NCI-H1105 treated with DMSO at 0.1 percent for 48 hours (cell line): ENCODE measurements around the gene CYLD.
A peak's percentile ranks its signal among the peaks of the same experiment; 100 is the strongest.

Source experiments
- DNase-seq: peaks from one replicate; lab custom pipeline; 2025; lab: John Stamatoyannopoulos, UW

CYLD gene

DNA sequence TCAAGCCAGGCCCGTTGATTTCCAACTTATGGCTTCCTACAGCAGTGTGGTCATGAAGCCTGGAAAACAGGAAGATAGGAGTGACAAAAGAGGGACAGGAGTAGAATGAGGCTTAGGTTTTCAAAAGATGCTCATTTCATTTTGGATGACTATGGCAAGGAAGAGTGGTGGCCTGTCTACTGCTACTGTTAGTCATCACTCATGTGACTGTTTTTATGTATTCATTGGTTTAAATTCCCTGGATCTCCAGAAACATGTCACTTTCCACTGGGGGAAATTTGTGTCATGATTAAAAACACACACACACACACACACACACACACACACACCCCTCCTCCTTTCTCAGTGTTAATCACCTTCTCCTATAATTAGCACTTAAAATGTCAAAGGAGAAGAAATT is 1.1 kb upstream of the CYLD start:
- DNase-seq, result no peak

DNA sequence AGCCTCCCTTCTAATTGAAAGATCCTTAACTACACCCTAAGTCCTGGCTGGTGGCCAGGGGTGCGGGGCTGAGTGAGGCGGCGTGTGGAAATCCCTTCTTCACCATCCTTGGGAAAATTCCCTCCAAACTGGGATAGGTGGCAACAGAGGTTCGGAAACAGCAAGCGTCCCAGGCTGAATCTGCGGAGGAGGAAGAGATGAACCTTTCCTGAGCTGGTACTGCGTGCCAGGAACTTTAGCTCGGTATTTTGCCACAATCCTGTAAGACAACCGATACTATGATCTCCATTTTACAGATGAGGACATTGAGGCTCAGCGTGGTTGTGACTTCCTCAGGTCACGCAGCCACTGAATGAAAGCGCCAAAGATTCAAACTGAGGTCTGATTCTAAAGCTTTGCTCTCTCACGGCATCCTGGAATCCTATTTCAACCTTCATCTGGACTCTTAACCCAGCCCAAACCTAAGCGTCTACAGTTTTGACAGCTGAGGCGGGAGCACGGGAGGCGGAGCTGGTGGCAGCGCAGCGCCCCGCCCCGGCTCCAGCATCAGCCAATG is 583 bp upstream of the CYLD start:
- DNase-seq, result no peak

- DNase-seq, result peak; percentile 7
Observed at GRCh38 chr16:50742576-50743200, 802 bp downstream of the CYLD start.

- DNase-seq, result no peak
Observed at GRCh38 chr16:50743581-50744225, 1.8 kb downstream of the CYLD start.

- DNase-seq, result no peak
Observed at GRCh38 chr16:50744881-50745280, 3.0 kb downstream of the CYLD start.

- no peak for DNase-seq
Observed at GRCh38 chr16:50745940-50746339, 4.1 kb downstream of the CYLD start.

GRCh38 chr16:50747207-50747956 is 5.5 kb downstream of the CYLD start:
- peak; percentile 69 for DNase-seq

GRCh38 chr16:50751528-50751927 is 9.6 kb downstream of the CYLD start:
- no peak for DNase-seq

GRCh38 chr16:50752471-50753235 is 10.8 kb downstream of the CYLD start:
- DNase-seq, result no peak

DNA sequence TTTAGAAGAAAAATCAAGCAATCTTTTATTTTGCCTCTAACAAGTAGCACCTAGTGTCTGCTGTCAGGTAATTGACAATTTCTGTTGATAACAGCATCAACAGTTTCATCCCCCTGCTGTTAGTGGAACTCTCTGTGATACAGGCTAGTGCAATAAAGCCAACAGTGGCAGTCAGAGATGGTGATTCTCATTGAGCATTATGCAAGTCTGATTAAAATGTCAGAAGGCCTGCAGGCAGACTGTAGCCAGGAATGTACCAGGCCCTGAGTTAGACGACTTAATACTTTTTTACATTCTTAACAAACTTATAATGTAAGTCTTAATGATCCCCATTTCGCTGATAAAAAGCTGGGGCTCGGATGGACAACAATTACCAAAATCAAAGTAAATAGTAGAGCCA is 14.6 kb downstream of the CYLD start:
- DNase-seq, result no peak

DNA sequence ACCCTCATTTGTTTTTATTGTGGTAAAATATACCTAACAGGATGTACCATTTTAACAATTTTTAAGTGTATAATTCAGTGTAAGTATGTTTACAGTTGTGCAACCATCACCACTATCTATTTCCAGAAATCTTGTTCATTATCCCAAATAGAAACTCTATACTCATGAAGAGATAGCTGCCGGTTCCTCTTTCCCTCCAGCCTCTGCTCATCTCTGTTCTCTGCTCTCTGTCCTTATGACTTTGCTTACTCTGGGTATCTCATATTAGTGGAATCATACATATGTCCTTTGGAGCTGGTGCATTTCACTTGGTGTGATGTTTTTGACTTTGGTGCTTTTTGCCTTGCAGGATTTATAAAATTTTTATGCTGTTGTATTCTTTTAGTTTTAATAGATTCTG is 19.4 kb downstream of the CYLD start:
- no peak for DNase-seq

GRCh38 chr16:50762241-50762640 is 20.4 kb downstream of the CYLD start:
- DNase-seq, result no peak

GRCh38 chr16:50763211-50763610 is 21.3 kb downstream of the CYLD start:
- no peak for DNase-seq

GRCh38 chr16:50765260-50765659 is 23.4 kb downstream of the CYLD start:
- no peak for DNase-seq

DNA sequence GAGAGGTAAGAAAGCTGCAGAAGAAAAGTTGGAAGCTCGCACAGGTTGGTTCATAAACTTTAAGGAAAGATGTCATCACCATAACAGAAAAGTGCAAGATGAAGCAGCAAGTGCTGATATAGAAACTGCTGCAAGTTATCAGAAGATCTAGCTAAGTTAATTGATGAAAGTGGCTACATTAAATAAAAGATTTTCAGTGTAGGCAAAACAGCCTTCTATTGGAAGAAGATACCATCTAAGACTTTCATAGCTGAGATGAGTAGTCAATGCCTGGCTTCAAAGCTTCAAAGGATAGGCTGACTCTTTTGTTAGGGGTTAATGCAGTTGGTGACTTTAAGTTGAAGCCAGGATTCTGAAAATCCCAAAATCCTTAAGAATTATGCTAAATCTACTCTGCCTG is 24.0 kb downstream of the CYLD start:
- DNase-seq, result no peak

GRCh38 chr16:50767197-50767596 is 25.3 kb downstream of the CYLD start:
- no peak for DNase-seq

DNA sequence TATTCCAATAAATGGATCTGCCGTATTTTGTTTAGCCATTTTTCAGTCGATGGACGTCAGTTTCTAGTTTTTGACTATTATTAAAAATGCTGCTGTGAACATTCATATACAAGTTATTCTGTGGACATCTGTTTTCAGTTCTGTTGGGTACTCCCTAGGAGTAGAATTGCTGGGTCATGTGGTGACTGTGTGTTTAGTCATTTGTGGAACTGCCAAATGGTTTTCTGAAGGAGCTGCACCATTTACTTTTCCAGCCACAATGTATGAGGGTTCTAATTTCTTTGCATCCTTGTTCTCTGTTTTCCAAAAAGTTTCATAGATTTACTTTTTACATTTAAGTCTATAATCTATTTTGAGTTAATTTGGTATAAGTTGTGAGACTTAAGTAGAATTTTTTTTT is 29.5 kb downstream of the CYLD start:
- no peak for DNase-seq

- DNase-seq, result no peak
Observed at GRCh38 chr16:50774405-50774804, 32.5 kb downstream of the CYLD start.

GRCh38 chr16:50774960-50775359 is 33.1 kb downstream of the CYLD start:
- no peak for DNase-seq

DNA sequence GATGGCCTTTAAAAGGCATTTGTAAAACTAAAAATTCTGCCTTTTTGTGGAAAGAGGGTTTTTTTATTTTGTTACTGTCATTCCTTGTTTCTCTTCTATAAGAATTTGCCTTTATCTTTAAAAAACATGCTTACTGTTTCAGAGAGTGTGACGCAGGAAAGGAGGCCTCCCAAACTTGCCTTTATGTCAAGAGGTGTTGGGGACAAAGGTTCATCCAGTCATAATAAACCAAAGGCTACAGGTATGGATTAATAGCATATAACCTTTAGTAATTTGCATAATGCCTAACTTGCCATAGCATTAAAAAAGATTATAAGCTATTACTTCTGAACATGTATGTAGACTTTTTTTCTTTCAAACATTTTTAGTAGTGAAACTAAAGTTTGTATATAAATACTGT is 34.2 kb downstream of the CYLD start:
- no peak for DNase-seq

DNA sequence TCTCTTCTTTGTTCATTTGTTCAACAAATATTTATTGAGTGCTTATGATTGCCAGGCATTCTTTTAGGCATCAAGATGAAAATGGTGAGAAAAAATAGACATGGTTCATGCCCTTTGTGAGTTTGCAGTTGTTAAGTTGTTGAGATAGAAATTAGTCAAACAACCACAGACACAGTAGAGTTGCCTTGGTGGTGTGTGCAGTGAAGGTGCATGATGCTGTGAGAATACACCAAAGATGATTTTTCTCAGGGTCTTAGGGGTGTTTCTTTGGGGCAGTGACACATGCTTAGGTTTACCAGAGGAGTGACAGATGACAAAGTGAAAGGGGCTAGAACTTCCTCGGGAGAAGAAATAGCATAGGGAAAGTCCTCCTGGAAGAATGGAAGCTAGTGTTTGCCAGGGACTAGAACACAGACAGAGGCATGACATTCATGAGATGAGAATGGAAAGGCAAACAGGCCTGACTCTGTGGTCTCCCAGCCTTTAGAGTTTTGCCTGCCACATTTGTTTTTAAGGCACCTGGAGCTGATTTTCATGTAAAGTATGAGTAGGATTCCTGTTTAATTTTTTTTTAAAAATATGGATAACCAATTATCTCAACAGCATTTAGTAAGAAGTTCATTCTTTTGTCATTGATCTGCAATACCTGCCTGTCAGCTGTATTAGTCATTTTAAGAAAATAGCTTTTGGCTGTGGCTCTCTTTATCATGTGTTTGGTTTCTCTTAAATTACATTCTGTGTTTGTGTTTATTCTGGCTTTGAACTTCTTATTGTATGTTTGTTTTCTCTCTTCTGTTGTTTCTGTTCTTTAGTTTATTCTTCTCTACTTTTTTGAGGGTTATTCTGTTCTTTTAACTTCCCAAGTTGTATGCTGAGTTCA is 36.6 kb downstream of the CYLD start:
- DNase-seq, result no peak
